H1 (cell line): ENCODE results near the gene FARSB. TPM values are rescaled to one million over a fixed set of nuclear protein-coding genes. Genes with fewer than 3 reads are reported as not detected.

Experiments
- ASH2L ChIP-seq: fragments of 200-600, 300-600 bp; sonication (generic); IDR thresholded peaks from one replicate; pipeline ENCODE4 v1.7.1; 2017; ENCODE audit warnings: low read length
- CBX5 ChIP-seq: fragments of 300-800, 300-1000 bp; sonication (generic); IDR thresholded peaks from 2 replicates; pipeline ENCODE4 v1.7.1; 2016; ENCODE audit warnings: antibody characterized with exemption, low read length, low read depth
- CHD2 ChIP-seq: IDR thresholded peaks from 2 replicates; pipeline ENCODE4 v1.6.1; 2012; ENCODE audit warnings: low read length, improper control_type of control experiment
- EGR1 ChIP-seq: IDR thresholded peaks from 2 replicates; pipeline ENCODE4 v1.6.1; 2011; ENCODE audit warnings: low read depth, low read length, borderline replicate concordance
- EP300 ChIP-seq, 2 experiments: IDR thresholded peaks; 1 replicate in 1 of 2; 2 replicates in 1 of 2; pipeline ENCODE4 v1.6.1; 2011 to 2012; ENCODE audit warnings: low read depth in 2 of 2, low read length in 2 of 2, mild to moderate bottlenecking in 2 of 2, borderline replicate concordance in 1 of 2, inconsistent platforms in 1 of 2, moderate library complexity in 1 of 2
- EZH2 ChIP-seq: fragments of 200-600 bp; sonication (generic); IDR thresholded peaks from 2 replicates; pipeline ENCODE4 v1.7.1; 2012; ENCODE audit warnings: low read depth, mild to moderate bottlenecking, moderate library complexity, low read length, inconsistent platforms; ENCODE audit not compliant: severe bottlenecking
- FOSL1 ChIP-seq: IDR thresholded peaks from 2 replicates; pipeline ENCODE4 v1.6.1; 2011; ENCODE audit warnings: mild to moderate bottlenecking, low read depth, low read length, moderate library complexity; ENCODE audit not compliant: insufficient read depth
- GABPA ChIP-seq: IDR thresholded peaks from 2 replicates; pipeline ENCODE4 v1.6.1; 2011; ENCODE audit warnings: mild to moderate bottlenecking, low read length, moderate library complexity, borderline replicate concordance; ENCODE audit not compliant: insufficient read depth
- GTF2F1 ChIP-seq: IDR thresholded peaks from 2 replicates; pipeline ENCODE4 v1.6.1; 2012; ENCODE audit warnings: low read depth, low read length, improper control_type of control experiment, borderline replicate concordance
- HDAC6 ChIP-seq: IDR thresholded peaks from one replicate; pipeline ENCODE4 v1.7.1; 2012; ENCODE audit warnings: low read depth, mild to moderate bottlenecking, inconsistent platforms, low read length, moderate library complexity
- KDM4A ChIP-seq: IDR thresholded peaks from one replicate; pipeline ENCODE4 v1.7.1; 2012; ENCODE audit warnings: low read depth, mild to moderate bottlenecking, moderate library complexity, low read length, inconsistent platforms; ENCODE audit not compliant: severe bottlenecking
- MAFK ChIP-seq: IDR thresholded peaks from 2 replicates; pipeline ENCODE4 v1.6.1; 2012; ENCODE audit warnings: low read depth, mild to moderate bottlenecking, improper control_type of control experiment, low read length
- NRF1 ChIP-seq: IDR thresholded peaks from 2 replicates; pipeline ENCODE4 v1.6.1; 2011; ENCODE audit warnings: mild to moderate bottlenecking, low read depth, low read length, improper control_type of control experiment
- PHF8 ChIP-seq: fragments of 200-600 bp; sonication (generic); conservative IDR thresholded peaks from 2 replicates; pipeline ENCODE4 v1.7.1; 2012; ENCODE audit warnings: low read depth, mild to moderate bottlenecking, inconsistent platforms, low read length, moderate library complexity
- RAD21 ChIP-seq, 2 experiments: IDR thresholded peaks in 1 of 2; conservative IDR thresholded peaks in 1 of 2; 2 replicates each; pipeline ENCODE4 v1.6.1; 2011; ENCODE audit warnings: low read depth in 2 of 2, low read length in 2 of 2, improper control_type of control experiment in 1 of 2, inconsistent platforms in 1 of 2, mild to moderate bottlenecking in 1 of 2, moderate library complexity in 1 of 2
- RFX5 ChIP-seq: IDR thresholded peaks from 2 replicates; pipeline ENCODE4 v1.6.1; 2011; ENCODE audit warnings: low read depth, low read length, improper control_type of control experiment, borderline replicate concordance
- RNF2 ChIP-seq: fragments of 200-900, 300-1000 bp; sonication (generic); IDR thresholded peaks from 2 replicates; pipeline ENCODE4 v1.7.1; 2016; ENCODE audit warnings: borderline replicate concordance, low read depth, mild to moderate bottlenecking, antibody characterized with exemption, low read length; ENCODE audit not compliant: poor library complexity, severe bottlenecking; ENCODE audit errors: missing control alignments
- SAP30 ChIP-seq: fragments of 300-600 bp; sonication (generic); IDR thresholded peaks from 2 replicates; pipeline ENCODE4 v1.7.1; 2012; ENCODE audit warnings: low read length, moderate library complexity, mild to moderate bottlenecking, inconsistent platforms; ENCODE audit not compliant: insufficient read depth, insufficient replicate concordance
- SIRT6 ChIP-seq: IDR thresholded peaks from one replicate; pipeline ENCODE4 v1.7.1; 2012; ENCODE audit warnings: low read length, inconsistent platforms
- SP1 ChIP-seq: IDR thresholded peaks from 2 replicates; pipeline ENCODE4 v1.6.1; 2011; ENCODE audit warnings: low read depth, low read length
- SP2 ChIP-seq: IDR thresholded peaks from 2 replicates; pipeline ENCODE4 v1.6.1; 2012; ENCODE audit warnings: mild to moderate bottlenecking, low read length, inconsistent platforms
- SRF ChIP-seq: IDR thresholded peaks from 2 replicates; pipeline ENCODE4 v1.6.1; 2011; ENCODE audit warnings: mild to moderate bottlenecking, low read depth, low read length, moderate library complexity
- SUZ12 ChIP-seq: fragments of 200-600 bp; sonication (generic); IDR thresholded peaks from 2 replicates; pipeline ENCODE4 v1.6.1; 2012; ENCODE audit warnings: mild to moderate bottlenecking, inconsistent platforms, low read length, moderate library complexity, mixed read lengths
- YY1 ChIP-seq: IDR thresholded peaks from 2 replicates; pipeline ENCODE4 v1.6.1; 2011; ENCODE audit warnings: low read depth, mild to moderate bottlenecking, low read length
- polyA plus RNA-seq, 7 experiments: library from polyadenylated mRNA; depleted of rRNA in 3 of 7; stranded (reverse) in 5 of 7; unstranded in 2 of 7; fragments of >200 nt in 5 of 7; fragments of 200-250 nt in 2 of 7; gene quantifications; 1 replicate in 5 of 7; 2 replicates in 1 of 7; 4 replicates in 1 of 7; pipeline versions ENCODE4 v1.2.1 to v1.2.3, GENCODE V29; 2011 to 2013; ENCODE audit warnings: missing spikeins in 2 of 7, mixed read lengths in 2 of 7
- total RNA-seq: library from RNA; stranded (reverse); fragmentation: NEBNext Ultra II Directional; extraction: Animal tissue kit (Norgen Biotek cat#: 25700); gene quantifications from 2 replicates; pipeline ENCODE4 v1.2.1, GENCODE V29; 2021

FARSB gene
- total and polyA plus RNA-seq, 2 of the 8 experiments (the other 6 are each of a cell fraction or from before 2014, with no cell fraction given) = 21.0 to 37.9 TPM

GRCh38 chr2:222655787-222656525, at the start of gene FARSB (continued):
- no peak for TF ChIP-seq GTF2F1
- no peak; the same call in 1 of the 2 replicates for TF ChIP-seq YY1
- TF ChIP-seq FOSL1 = no peak
- no peak for TF ChIP-seq SUZ12
- TF ChIP-seq EP300 (IDR thresholded peaks at IDR 0.05; ENCODE audit: borderline replicate concordance in 1 of 2, low read depth in 2 of 2, low read length in 2 of 2) = no peak
- TF ChIP-seq SRF = no peak
- no peak for TF ChIP-seq HDAC6
- no peak for TF ChIP-seq RAD21 (IDR thresholded peaks at IDR 0.05 in 1 of 2, conservative IDR thresholded peaks at IDR 0.05 in 1 of 2; ENCODE audit: low read depth in 2 of 2, low read length in 2 of 2)
- peak; percentile 59; the same call in 1 of the 2 replicates for TF ChIP-seq PHF8
- TF ChIP-seq CBX5 = no peak
- no peak for TF ChIP-seq MAFK
- no peak for TF ChIP-seq EZH2
- TF ChIP-seq GABPA = no peak
- TF ChIP-seq CHD2 = no peak; the same call in 1 of the 2 replicates
- TF ChIP-seq KDM4A = peak; percentile 36
- no peak for TF ChIP-seq SIRT6
- no peak for TF ChIP-seq SP2
- TF ChIP-seq NRF1 = peak; percentile 98
- peak; percentile 73 for TF ChIP-seq EGR1
- TF ChIP-seq SP1 = no peak; the same call in none of the 2 replicates
- TF ChIP-seq ASH2L = peak; percentile 72
- TF ChIP-seq RFX5 = no peak
- no peak for TF ChIP-seq RNF2
- TF ChIP-seq SAP30 = peak; percentile 99
